SH-SY5Y (cell line): ENCODE results near the gene CDK6.

ENCODE experiments used
- GATA2 ChIP-seq: IDR thresholded peaks from 2 replicates; pipeline ENCODE4 v1.6.1; 2011; ENCODE audit warnings: mild to moderate bottlenecking, low read depth, low read length
- GATA3 ChIP-seq: IDR thresholded peaks from 2 replicates; pipeline ENCODE4 v1.6.1; 2011; ENCODE audit warnings: low read depth, mild to moderate bottlenecking, low read length, moderate library complexity

Gene CDK6

DNA sequence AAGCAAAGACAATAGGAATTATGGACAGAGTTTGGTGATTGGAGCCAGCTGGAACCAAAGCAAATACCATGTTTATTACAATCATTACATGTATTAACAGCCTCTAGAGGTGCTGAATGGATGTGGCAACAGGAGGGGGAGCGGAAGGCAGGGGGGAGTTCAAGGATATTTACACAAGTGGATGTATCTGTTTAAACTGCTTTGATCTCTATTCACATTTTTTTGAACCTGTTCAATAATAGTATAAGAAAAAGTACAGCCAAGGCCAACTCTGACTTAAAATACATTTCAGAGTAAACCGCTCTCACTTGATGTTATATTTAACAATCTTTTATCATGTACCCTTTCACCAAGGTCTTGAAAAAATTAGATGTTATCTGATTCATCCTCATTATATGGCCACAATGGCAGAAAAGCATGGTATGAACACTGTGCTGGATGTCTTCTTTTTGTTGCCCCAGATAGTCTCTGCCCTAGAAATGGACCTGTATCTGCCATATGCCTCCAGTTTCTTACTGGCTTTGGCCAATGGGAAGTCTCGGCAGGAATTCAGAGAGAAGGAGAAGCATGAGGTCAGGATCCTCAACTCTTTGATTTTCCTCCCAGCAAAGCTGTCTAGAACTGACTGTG, 158.0 kb downstream of the CDK6 start:
- no peak for TF ChIP-seq GATA3
- no peak for TF ChIP-seq GATA2

DNA sequence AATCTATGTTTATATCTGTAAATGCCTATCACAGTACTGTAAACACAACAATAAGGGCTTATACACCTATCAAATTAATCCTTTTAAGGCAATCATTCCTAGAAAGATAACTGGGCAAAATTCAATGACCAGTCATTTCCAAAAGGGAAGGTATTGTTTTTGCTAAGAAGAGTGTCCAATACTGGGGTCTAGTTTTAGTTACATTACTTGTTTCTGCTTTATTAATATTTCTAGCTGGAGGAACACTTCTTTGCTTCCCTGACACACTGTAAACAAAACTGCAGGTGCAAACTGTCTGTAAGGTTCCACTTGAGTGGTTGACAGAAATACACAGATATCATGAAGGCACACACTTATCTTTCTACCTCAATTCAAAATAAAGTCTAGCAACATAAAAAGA, 162.0 kb downstream of the CDK6 start:
- no peak for TF ChIP-seq GATA3
- TF ChIP-seq GATA2: no peak

DNA sequence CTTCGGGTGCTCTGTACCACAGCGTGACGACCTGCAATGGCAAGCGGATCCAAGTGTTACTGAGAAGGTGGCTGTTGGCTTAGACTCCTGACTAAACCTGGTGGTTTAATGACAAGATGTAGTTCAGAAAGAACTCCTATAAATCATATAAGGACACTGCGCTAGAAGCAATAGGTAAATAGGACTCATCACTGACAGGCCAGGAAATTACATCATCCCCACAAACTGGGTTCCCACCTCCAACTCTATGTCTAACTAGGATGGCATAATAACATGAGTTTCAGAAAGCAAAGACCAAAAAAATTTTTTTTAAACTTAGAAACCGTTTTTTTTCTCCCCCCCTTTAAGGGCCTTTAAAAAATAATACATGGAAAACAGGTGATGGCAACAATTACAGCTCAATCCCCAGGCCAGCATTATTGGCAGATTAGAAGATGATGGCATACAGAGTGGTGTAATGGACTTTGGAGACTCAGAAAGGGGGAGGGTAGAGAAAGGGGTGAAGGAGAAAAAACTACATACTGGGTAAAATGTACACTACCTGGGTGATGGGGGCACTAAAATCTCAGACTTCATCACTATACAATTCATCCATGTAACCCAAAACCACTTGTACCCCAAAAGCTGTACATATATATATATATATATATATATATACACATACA, 164.7 kb downstream of the CDK6 start:
- no peak for TF ChIP-seq GATA2
- no peak for TF ChIP-seq GATA3

DNA sequence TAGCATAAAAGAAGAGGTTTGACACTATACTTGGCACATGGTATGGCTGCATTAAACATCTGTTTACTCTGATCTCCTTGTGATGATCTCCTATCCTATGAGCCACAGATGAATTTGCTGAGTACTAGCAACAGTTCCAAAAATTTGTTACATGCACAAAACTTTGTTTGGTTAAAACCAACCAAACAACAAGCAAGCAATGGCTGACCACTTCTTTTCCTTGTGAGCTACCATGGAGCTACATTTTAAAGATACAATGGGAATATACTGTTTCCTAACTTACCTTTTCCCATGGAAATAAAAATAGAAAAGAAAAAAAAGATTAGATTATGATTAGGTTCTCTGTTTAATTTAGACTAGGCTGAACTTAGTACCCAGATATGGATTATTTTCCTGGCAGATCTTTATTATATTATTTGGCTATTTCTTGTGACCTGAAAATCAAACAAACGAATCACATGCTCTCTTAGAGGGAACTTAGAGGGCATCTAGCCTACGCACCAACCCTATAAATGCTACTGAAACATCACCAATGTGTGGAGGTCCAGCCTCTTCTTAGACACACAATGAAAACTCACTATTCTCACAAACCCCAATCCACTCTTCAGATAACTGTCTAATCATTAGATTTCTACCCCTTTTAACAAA, 166.0 kb downstream of the CDK6 start:
- TF ChIP-seq GATA3 (no peak), GATA2 (no peak)

DNA sequence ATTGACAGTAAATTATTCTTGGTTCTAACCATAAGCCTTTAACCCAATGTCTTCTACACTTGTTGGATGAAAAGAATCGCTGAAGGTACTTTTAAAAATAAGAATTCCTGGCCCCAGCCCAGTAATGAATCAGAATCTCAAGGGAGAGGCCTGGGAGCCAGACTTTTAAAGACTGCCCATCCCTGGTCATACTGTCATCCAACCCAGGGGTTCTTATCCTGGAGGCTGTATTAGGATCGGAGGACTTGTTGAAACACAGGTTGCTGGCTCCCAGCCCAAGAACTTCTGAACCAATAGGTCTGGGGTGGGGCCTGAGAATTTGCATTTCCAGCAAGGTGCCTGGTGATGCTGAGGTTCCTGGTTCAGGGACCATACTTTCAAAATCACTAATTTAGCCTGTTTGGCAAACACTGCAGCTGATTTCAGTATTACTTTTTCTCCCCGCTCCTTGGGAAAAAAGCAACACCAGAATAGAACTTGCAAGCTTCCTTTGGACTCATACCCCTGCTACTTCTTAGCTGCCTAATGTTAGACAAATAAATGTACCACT, 166.7 kb downstream of the CDK6 start:
- TF ChIP-seq GATA2: no peak
- TF ChIP-seq GATA3: no peak

DNA sequence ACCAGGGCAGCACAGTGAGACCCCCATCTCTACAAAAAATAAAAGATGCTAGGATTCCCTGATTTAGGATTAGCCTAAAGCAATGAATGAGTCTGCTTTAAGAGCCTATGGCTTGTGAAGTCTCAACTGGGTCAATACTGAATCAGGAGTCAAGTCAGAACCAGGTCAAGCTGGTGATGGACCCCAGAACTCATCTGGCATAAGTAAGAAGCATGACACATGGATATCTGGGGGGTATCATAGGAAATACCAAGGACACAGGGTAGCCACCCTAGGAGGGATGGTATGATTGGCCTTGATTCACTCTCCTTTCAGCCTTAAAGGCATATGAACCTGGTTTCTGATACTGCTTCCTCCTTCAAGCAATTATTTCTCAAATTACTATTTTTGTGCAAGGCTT, 167.8 kb downstream of the CDK6 start:
- no peak for TF ChIP-seq GATA2
- TF ChIP-seq GATA3: no peak

DNA sequence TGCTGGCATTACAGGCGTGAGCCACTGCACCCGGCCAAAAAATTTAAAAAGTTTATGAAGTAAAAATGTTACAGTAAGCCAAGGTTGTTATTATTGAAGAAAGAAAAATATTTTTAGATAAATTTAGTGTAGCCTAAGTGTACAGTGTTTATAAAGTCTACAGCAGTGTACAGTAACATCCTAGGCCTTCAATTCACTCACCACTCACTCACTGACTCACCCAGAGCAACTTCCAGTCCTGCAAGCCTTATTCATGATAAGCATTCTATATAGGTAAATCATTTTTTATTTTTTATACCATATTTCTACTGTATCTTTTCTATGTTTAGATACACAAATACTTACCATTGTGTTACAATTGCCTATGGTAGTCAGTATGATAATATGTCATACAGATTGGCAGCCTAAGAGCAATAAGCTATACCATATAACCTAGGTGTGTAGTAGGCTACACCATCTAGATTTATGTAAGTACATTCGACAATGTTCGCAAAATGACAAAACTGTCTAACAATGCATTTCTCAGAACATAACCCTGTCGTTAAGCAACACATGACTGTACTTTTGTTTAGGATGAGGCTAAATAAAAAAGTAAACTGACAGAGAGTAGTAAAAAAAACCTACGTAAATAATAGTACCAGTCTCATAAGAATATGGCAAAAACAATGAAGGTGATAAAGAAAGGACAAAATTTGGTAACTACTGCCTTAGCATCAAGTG, 168.4 kb downstream of the CDK6 start:
- TF ChIP-seq GATA2 (no peak), GATA3 (no peak)

DNA sequence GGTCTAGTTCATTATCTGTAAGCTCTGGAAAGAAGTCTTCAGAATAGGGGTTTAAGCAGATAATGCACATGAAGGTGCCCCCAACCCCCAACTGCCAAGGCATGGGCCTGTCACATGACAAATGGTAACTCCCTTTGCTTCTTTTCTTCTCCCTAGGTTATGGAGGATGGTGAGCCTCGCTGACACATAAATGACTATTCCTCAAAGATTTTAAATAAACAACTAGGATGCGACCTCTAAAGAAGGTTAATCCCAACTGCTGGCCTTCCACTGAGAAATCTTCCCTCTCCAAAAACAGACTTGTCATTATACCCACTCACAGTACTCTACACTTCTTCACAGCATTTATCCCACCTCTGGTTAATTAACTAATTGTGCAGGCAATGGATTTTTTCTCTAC, 170.4 kb downstream of the CDK6 start:
- TF ChIP-seq GATA2 (no peak), GATA3 (no peak)

DNA sequence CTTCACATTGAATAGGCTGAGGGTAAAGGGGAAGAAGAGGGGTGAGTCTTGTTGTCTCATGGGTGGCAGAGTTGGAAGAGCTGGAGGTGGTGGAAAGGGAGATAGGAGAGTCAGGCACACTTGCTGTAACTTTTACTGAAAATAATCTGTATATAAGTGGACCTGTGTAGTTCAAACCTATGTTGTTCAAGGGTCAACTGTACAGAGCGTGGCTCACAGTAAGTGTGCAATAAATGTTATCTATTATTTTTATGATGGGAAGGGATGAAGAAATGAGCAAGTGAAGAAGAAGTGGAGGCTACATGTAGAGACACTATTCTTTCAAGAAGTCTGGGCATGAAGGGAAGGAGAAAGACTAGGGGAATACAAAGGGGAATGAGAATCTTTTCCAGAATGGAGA, 174.7 kb downstream of the CDK6 start:
- TF ChIP-seq GATA2 (no peak), GATA3 (no peak)

DNA sequence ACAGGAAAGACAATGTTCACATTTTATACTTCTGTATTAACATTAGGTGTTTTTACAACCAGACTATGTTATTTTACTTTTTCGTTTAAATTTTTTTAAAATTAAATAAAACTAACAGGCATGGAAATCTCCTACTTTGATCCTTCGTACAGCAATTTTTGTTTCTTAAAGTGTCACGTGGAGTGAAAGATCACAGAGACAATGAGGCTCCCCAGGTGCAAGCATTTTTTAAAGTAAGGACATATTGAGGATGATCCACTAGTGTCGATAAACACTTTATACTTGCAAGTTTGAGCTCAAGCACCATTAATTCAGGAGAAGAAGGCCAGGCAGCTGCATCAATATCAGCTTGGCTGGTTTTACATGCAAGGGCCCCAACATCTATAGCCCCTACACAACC, 177.7 kb downstream of the CDK6 start:
- TF ChIP-seq GATA2 (no peak), GATA3 (no peak)

DNA sequence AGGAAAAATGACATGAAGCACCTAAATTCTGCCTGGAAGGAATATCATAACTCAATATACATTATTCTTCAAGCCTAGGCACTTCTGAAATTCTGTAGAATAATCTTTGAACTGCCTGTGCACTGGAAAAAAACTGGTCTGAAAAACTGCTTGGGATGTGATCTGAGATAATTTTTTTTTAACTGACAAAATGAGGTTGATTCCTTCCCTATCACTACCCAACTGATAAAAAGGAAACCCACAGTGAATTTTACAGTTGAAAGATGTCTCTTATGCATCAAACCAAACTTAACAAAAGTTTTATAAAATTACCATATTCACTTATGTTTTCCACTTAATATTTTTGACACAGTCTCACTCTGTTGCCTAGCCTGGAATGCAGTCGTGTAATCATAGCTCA, 179.0 kb downstream of the CDK6 start:
- TF ChIP-seq GATA3 (no peak), GATA2 (no peak)

DNA sequence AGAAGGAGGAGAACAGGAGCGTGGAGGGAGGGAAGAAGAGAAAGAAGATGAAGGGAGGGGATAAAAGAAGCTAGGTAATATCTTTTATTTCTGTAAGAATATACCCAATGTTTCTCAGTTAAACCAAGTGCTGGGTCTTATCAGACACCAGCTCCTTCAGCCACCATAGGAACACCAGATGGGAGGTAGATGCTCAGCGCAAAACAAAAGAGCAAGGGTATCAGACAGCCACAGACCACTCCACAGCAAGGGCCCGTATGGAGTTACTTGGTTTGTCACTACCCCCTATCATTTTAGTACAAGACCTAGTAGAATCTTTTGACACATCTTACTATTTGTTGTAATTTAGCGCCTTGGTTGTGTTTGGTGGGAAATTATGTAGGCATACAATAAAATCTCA, 180.3 kb downstream of the CDK6 start:
- TF ChIP-seq GATA2: no peak
- TF ChIP-seq GATA3: no peak

DNA sequence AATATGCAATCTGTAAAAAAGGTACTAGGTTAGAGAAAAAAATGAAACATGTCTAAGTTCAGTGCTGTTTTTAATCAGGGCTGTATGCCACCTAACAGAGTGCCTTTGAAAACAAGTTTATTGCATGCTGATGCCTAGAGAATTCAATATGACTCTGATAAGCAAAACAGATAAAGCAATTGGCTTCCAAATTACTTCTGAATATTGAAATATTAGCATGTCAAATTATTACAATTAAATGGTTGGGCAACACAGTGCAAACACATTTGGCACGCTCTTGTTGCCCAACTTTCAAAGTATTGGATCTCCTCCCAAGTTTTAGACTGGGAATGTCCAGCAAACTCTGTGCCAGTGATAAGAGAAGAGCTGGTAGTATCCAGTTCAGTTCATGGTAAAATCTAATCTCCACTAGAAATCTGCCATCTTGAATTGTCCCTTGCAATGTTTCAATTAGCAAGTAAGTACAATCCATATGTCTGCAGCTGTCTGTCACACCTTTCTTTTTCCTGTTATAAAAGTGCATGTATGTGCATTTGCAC, 181.0 kb downstream of the CDK6 start:
- TF ChIP-seq GATA3 (0 out of 2 replicates have a peak, but pooled peaks have one; percentile 7), GATA2 (peak; percentile 33; the same call in 1 of the 2 replicates)

DNA sequence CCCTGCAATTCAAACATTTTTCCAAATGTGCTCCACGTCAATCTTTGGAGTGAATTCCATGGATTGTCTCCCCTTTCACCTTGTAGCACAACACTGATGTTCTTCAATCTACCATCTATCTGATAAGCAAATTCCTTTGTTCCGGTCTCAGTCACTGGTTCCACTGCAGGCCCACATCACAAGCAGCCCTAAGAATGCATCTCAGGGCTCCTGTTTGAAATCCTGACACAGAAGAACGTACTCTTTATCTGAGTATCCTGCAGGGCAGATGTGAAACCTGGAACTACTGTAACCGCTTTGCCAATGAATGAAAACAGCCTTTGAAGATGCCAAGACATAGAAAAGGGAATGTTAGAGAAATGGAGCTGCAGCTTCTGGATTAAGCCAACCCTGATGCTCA, 183.2 kb downstream of the CDK6 start:
- TF ChIP-seq GATA2: no peak
- no peak for TF ChIP-seq GATA3
